ENCODE results near the gene IGFLR1. TPM values are rescaled to one million over a fixed set of nuclear protein-coding genes. Genes with fewer than 3 reads are reported as not detected.

Gene IGFLR1
- total and polyA plus RNA-seq, 8 donors, result 1.3 to 17.3 (median 7.3) TPM

- Histone ChIP-seq H3K4me3 (no peak overlapping the region), H3K4me1 (peaks cover 0 to 1% (median 0%) of the 10 kb centered on the region in 3 donors), H3K27me3 (no peaks in the 10 kb centered on the region), H3K9me3 (no peaks in the 10 kb centered on the region), H3K27ac (no peak overlapping the region), H3K36me3 (peaks cover 5 to 37% (median 15%) of the 10 kb centered on the region in 3 donors)
- intact Hi-C loops (cut with DNase I), result no loop called here
- DNase-seq (no peak), ATAC-seq (no peak), FAIRE-seq (no peak)
- 79 to 86% methylated on average over 5 of the region's 5 CpGs for WGBS, 2 donors
- TF ChIP-seq, protein P1, sequence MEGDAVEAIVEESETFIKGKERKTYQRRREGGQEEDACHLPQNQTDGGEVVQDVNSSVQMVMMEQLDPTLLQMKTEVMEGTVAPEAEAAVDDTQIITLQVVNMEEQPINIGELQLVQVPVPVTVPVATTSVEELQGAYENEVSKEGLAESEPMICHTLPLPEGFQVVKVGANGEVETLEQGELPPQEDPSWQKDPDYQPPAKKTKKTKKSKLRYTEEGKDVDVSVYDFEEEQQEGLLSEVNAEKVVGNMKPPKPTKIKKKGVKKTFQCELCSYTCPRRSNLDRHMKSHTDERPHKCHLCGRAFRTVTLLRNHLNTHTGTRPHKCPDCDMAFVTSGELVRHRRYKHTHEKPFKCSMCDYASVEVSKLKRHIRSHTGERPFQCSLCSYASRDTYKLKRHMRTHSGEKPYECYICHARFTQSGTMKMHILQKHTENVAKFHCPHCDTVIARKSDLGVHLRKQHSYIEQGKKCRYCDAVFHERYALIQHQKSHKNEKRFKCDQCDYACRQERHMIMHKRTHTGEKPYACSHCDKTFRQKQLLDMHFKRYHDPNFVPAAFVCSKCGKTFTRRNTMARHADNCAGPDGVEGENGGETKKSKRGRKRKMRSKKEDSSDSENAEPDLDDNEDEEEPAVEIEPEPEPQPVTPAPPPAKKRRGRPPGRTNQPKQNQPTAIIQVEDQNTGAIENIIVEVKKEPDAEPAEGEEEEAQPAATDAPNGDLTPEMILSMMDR (IDR thresholded peaks at IDR 0.05), result no peak
Measured at GRCh38 chr19:35734889-35735288, 7.4 kb downstream of the IGFLR1 start.

GRCh38 chr19:35734273-35734672 is 8.0 kb downstream of the IGFLR1 start:
- Histone ChIP-seq H3K36me3 (peaks cover 6 to 44% (median 21%) of the 10 kb centered on the region in 3 donors), H3K4me1 (no peaks in the 10 kb centered on the region), H3K4me3 (no peak overlapping the region), H3K9me3 (no peaks in the 10 kb centered on the region), H3K27me3 (no peaks in the 10 kb centered on the region), H3K27ac (no peak overlapping the region)
- TF ChIP-seq, protein P1 (IDR thresholded peaks at IDR 0.05), result no peak
- FAIRE-seq, result no peak
- no peak for ATAC-seq
- WGBS, 2 donors, result 96 to 99% methylated on average over 8 of the region's 8 CpGs
- intact Hi-C loops (cut with DNase I), result no loop called here
- no peak for DNase-seq

DNA sequence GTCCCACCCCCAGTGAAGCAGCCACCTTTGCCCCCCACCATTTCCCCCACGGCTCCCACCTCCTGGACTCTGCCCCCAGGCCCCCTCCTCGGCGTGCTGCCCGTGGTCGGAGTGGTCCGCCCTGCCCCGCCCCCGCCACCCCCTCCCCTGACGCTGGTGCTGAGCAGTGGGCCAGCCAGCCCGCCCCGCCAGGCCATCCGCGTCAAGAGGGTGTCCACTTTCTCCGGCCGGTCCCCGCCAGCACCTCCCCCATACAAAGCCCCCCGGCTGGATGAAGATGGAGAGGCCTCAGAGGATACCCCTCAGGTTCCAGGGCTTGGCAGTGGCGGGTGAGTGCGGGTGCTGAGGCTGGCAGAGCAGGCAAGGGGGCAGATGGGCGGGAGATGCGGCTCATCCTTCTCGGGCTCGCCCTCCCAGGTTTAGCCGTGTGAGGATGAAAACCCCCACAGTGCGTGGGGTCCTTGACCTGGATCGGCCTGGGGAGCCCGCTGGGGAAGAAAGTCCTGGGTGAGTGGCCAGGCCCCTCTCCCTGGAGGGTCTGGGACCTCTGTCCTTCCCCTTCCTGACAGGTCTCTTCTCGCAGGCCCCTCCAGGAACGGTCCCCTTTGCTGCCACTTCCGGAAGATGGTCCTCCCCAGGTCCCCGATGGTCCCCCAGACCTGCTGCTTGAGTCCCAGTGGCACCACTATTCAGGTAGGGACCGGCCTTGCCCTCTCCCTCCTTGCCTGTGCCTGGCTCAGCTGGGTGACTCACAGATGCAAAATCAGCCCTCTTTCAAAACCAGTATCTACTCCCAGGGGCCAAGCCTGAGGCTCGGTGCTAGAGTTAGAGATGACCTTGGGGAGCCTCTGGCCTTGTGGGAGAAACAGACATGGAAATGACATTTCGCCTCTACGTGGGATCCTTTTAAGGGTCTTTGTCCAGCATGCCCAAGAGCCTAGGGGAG is 8.8 kb downstream of the IGFLR1 start:
- Histone ChIP-seq H3K4me3 (no peak overlapping the region), H3K4me1 (no peaks in the 10 kb centered on the region), H3K27me3 (no peaks in the 10 kb centered on the region), H3K9me3 (no peaks in the 10 kb centered on the region), H3K36me3 (peaks cover 8 to 52% (median 29%) of the 10 kb centered on the region in 3 donors), H3K27ac (no peak overlapping the region)
- TF ChIP-seq, protein P1 (IDR thresholded peaks at IDR 0.05), result no peak
- FAIRE-seq (no peak), DNase-seq (peak in 2 of 6 donors; percentile 30 to 71), ATAC-seq (no peak)
- 89 to 91% methylated on average over 29 to 35 of the region's 35 CpGs for WGBS, 2 donors
- intact Hi-C loops (cut with DNase I), result no loop called here

- FAIRE-seq, result no peak
- H3K27me3 ChIP-seq, result no peaks in the 10 kb centered on the region
- H3K9me3 ChIP-seq, result no peaks in the 10 kb centered on the region
- intact Hi-C loops (cut with DNase I), result no loop called here
- DNase-seq, result peak in 1 of 6 donors; percentile 34
- TF ChIP-seq, protein P1 (IDR thresholded peaks at IDR 0.05), result no peak
- no peak overlapping the region for H3K27ac ChIP-seq
- H3K4me3 ChIP-seq, result no peak overlapping the region
- WGBS, 2 donors, result 92% methylated on average over 25 of the region's 25 CpGs
- no peak for ATAC-seq
- no peaks in the 10 kb centered on the region for H3K4me1 ChIP-seq
- H3K36me3 ChIP-seq, result peaks cover 4 to 57% (median 36%) of the 10 kb centered on the region in 3 donors
Measured at GRCh38 chr19:35732540-35733179, 9.6 kb downstream of the IGFLR1 start.

All from pancreas (tissue), 10 donors.